ENCODE measurements around the gene CLRN2.

- TF ChIP-seq CTCF (IDR thresholded peaks at IDR 0.05; ENCODE audit: poor library complexity, severe bottlenecking): no peak
- no peak for TF ChIP-seq REST (IDR thresholded peaks at IDR 0.05; ENCODE audit: borderline replicate concordance)
- TF ChIP-seq EZH2 (IDR thresholded peaks at IDR 0.05; ENCODE audit: borderline replicate concordance, insufficient read depth, low read length, poor library complexity, severe bottlenecking): no peak
These were observed 44.7 kb downstream of the CLRN2 start for GRCh38 chr4:17559709-17560048.
